BLaER1 treated with 17β-estradiol and CSF1 and Interleukin-3, amounts not matched to agents 10 nM and 100 nM (cell line): ENCODE results near the gene SLC28A1.
"Not testable (repeated sequence)": the region's sequence is repeated elsewhere in the genome, so short reads cannot be mapped to it uniquely, and the experiment has no call there.

Source experiments
- H3K27ac ChIP-seq, 11 experiments: shearing (Covaris generic); formaldehyde crosslinking; 2 replicates each; pipeline ENCODE4 v1.8.1; 2022
- H3K27me3 ChIP-seq, 11 experiments: shearing (Covaris generic); formaldehyde crosslinking; 2 replicates each; pipeline ENCODE4 v1.8.1; 2022
- H3K36me3 ChIP-seq, 11 experiments: shearing (Covaris generic); formaldehyde crosslinking; 2 replicates each; pipeline ENCODE4 v1.8.1; 2022
- H3K4me1 ChIP-seq, 10 experiments: shearing (Covaris generic); formaldehyde crosslinking; 2 replicates each; pipeline ENCODE4 v1.8.1; 2022
- H3K4me2 ChIP-seq, 11 experiments: shearing (Covaris generic); formaldehyde crosslinking; 2 replicates each; pipeline ENCODE4 v1.8.1; 2022
- H3K4me3 ChIP-seq, 10 experiments: shearing (Covaris generic); formaldehyde crosslinking; 2 replicates each; pipeline ENCODE4 v1.8.1; 2022
- H3K9ac ChIP-seq, 11 experiments: shearing (Covaris generic); formaldehyde crosslinking; 2 replicates each; pipeline ENCODE4 v1.8.1; 2022
- H3K9me3 ChIP-seq, 11 experiments: shearing (Covaris generic); formaldehyde crosslinking; replicated peaks in 1 of 11; 2 replicates each; pipeline ENCODE4 v1.8.1; 2022
- H4K20me1 ChIP-seq, 11 experiments: shearing (Covaris generic); formaldehyde crosslinking; 2 replicates each; pipeline ENCODE4 v1.8.1; 2022
- Cebpa-rat ChIP-seq, 11 experiments: shearing (Covaris generic); IDR thresholded peaks; 2 replicates each; pipeline ENCODE4 v1.8.1; 2022

Gene SLC28A1

DNA sequence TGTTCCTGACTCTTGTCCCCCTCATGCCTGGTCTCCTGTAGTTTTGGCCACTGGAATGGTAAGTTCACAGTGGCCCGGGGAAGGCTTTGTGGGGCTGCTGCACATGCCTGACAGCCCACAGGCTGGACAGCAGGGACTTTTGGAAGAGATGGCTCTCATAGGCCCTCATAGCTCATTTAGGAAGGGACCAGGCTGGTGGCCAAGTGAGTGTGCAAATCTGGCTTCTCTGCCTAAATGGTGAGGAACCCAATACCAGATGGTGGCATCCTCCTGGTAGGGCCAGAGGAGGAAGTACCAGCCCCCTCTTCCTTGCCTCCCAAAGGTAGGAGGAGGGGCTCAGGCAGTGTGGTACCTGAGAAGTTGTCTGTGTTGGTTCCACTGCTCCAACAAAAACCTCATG lies 41.7 kb upstream of the SLC28A1 start:
- no peak overlapping the region; a peak in 1 of 22 replicates for H3K4me2 ChIP-seq
- no peak overlapping the region for H3K4me3 ChIP-seq
- no peaks in the 10 kb centered on the region for H3K27me3 ChIP-seq
- H3K9me3 ChIP-seq, result peaks cover 14 to 21% (median 17%) of the 10 kb centered on the region in 11 experiments
- no peaks in the 10 kb centered on the region for H3K36me3 ChIP-seq
- H3K27ac ChIP-seq, result no peak overlapping the region
- no peak for TF ChIP-seq Cebpa-rat (IDR thresholded peaks at IDR 0.05)
- H3K9ac ChIP-seq, result no peak overlapping the region
- H4K20me1 ChIP-seq, result no peaks in the 10 kb centered on the region
- H3K4me1 ChIP-seq, result peaks cover 17 to 38% (median 20%) of the 10 kb centered on the region in 10 experiments

DNA sequence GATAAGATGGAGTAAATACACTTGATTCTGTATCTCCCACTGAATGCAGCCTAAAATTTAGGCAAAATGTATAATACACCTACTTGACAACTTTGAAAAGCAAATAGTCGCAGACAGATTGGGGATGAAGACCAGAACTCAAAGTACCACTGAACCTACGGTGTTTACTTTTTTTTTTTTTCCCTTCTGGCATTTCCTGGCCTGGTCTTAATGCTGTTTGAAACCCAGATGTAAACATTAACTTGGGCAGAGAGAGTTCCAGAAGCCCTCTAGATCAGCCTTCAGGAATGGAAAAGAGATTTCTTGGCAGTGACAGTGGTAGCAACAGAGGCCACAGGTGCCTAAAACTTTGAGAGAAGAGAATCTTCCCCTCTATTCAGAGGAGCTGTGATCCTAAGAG lies 39.5 kb upstream of the SLC28A1 start:
- Histone ChIP-seq H3K27ac (no peak overlapping the region), H3K4me2 (no peak overlapping the region), H3K4me1 (peaks cover 10 to 21% (median 14%) of the 10 kb centered on the region in 10 experiments), H3K9me3 (peaks cover 17 to 28% (median 19%) of the 10 kb centered on the region in 11 experiments), H3K27me3 (no peaks in the 10 kb centered on the region), H3K9ac (no peak overlapping the region), H3K36me3 (no peaks in the 10 kb centered on the region), H4K20me1 (no peaks in the 10 kb centered on the region), H3K4me3 (no peak overlapping the region)
- no peak for TF ChIP-seq Cebpa-rat (IDR thresholded peaks at IDR 0.05)

DNA sequence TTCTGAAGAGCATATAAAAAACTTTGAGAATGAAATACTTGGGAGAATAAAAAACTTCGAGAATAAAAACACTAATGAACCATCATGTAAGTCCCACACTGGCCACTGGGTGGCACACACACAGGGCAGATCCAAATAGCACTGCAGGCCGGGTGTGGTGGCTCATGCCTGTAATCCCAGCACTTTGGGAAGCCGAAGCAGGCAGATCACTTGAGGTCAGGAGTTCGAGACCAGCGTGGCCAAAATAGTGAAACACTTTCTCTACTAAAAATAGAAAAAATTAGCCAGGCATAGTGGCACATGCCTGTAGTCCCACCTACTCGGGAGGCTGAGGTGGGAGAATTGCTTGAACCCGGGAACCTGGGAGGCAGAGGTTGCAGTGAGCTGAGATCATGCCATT lies 38.8 kb upstream of the SLC28A1 start:
- H3K36me3 ChIP-seq, H3K27ac ChIP-seq: not testable (repeated sequence)
- peaks cover 6 to 14% (median 7%) of the 10 kb centered on the region in 10 experiments for H3K4me1 ChIP-seq

DNA sequence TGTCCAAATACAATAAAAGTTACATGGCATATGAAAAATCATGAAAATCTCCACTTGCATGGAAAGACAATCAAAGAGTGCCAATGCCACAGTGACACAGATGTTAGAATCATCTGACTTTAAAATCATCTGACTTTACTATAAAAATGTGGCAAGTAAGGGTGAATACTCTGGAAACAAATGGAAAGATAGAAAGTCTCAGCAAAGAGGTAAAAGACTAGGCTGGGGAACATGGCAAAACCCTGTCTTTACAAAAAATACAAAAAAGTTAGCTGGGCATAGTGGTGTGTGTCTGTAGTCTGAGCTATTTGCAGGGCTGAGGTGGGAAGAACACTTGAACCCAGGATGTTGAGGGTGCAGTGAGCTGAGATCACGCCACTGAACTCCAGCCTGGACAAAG lies 38.2 kb upstream of the SLC28A1 start:
- Histone ChIP-seq H3K4me3 (no peak overlapping the region), H3K9me3 (peaks cover 17 to 28% (median 19%) of the 10 kb centered on the region in 11 experiments), H3K9ac (no peak overlapping the region), H3K36me3 (no peaks in the 10 kb centered on the region), H3K27me3 (no peaks in the 10 kb centered on the region), H3K27ac (no peak overlapping the region), H3K4me2 (no peak overlapping the region), H3K4me1 (peaks cover 0 to 8% (median under 1%) of the 10 kb centered on the region in 10 experiments; a peak in 12 of 20 replicates), H4K20me1 (no peaks in the 10 kb centered on the region)
- TF ChIP-seq Cebpa-rat (IDR thresholded peaks at IDR 0.05), result no peak

More for the DNA sequence above, 38.8 kb upstream of the SLC28A1 start:
- H3K9me3 ChIP-seq, result peaks cover 17 to 28% (median 19%) of the 10 kb centered on the region in 11 experiments
- H4K20me1 ChIP-seq, H3K27me3 ChIP-seq, H3K9ac ChIP-seq, H3K4me3 ChIP-seq, H3K4me2 ChIP-seq: not testable (repeated sequence)

DNA sequence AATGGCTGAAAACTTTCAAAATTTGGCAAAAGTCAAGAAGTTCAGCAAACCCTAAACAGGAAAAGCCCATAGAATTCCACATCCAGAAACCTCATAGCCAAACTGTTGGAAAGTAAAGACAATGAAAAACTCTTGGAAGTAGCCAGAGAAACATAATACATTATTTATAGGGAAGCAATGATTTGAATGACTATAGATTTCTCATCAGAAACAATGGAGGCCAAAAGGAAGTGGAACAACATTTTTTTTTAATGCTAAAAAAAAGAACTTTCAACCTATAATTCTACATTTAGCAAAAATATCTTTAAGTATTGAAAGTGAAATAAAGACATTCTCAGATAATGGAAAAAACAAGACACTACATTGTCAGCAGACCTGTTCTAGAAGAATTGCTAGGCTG lies 37.1 kb upstream of the SLC28A1 start:
- Histone ChIP-seq H3K4me1 (no peaks in the 10 kb centered on the region), H3K4me2 (no peak overlapping the region), H3K9me3 (peaks cover 17 to 28% (median 19%) of the 10 kb centered on the region in 11 experiments), H3K36me3 (no peaks in the 10 kb centered on the region), H3K27me3 (no peaks in the 10 kb centered on the region), H4K20me1 (no peaks in the 10 kb centered on the region), H3K27ac (no peak overlapping the region), H3K4me3 (no peak overlapping the region), H3K9ac (no peak overlapping the region)
- TF ChIP-seq Cebpa-rat (IDR thresholded peaks at IDR 0.05), result no peak

DNA sequence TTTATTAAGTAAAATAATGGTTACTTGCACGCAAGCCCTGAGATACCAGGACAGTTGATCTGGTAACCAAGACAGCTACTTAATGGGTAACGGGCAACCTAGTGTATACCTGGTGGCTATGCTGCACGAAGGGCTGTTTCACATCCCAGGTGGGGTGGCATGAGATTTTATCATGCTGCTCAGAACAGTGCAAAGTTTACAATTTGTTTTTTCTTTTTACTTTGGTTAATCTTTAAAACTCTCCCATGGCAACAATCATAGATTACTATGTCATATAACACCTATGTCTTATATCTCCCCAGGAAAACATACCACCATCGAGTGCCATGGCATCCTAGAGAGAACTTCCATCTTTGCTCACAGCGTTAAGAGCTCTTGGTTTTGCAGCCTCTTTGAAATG lies 32.2 kb upstream of the SLC28A1 start:
- H3K27ac ChIP-seq, result no peak overlapping the region
- H3K4me2 ChIP-seq, result no peak overlapping the region
- H3K4me3 ChIP-seq, result no peak overlapping the region
- no peaks in the 10 kb centered on the region for H3K27me3 ChIP-seq
- TF ChIP-seq Cebpa-rat (IDR thresholded peaks at IDR 0.05), result no peak
- H3K36me3 ChIP-seq, result no peaks in the 10 kb centered on the region; a peak in 1 of 22 replicates
- peaks cover 7 to 16% (median 7%) of the 10 kb centered on the region in 11 experiments for H3K9me3 ChIP-seq
- no peak overlapping the region for H3K9ac ChIP-seq
- no peaks in the 10 kb centered on the region for H3K4me1 ChIP-seq
- H4K20me1 ChIP-seq, result no peaks in the 10 kb centered on the region

DNA sequence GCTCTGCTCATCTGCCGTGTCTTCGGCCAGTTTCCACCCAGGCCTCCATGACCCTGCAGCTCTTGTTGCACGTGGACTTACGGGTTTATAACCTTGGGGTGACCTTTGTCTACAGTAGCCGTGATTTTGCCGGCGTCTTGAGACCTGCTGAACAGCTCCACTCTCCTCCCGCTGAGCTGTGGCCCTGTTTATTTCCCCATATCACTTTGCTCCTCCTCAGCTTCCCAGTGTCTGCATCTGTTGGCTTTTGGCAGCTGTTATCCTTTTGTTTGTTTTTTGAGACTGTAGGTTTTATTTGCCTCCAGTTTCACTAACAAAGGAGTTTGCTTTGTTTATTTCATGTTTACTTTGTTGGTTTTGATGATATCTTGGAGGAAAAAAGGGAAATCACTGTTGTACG lies 29.3 kb upstream of the SLC28A1 start:
- Histone ChIP-seq H3K4me1 (no peaks in the 10 kb centered on the region), H3K9ac (no peak overlapping the region), H4K20me1 (no peaks in the 10 kb centered on the region), H3K27me3 (no peaks in the 10 kb centered on the region), H3K4me2 (no peak overlapping the region), H3K27ac (no peak overlapping the region), H3K9me3 (no peaks in the 10 kb centered on the region), H3K4me3 (no peak overlapping the region), H3K36me3 (no peaks in the 10 kb centered on the region; a peak in 1 of 22 replicates)
- no peak for TF ChIP-seq Cebpa-rat (IDR thresholded peaks at IDR 0.05)

DNA sequence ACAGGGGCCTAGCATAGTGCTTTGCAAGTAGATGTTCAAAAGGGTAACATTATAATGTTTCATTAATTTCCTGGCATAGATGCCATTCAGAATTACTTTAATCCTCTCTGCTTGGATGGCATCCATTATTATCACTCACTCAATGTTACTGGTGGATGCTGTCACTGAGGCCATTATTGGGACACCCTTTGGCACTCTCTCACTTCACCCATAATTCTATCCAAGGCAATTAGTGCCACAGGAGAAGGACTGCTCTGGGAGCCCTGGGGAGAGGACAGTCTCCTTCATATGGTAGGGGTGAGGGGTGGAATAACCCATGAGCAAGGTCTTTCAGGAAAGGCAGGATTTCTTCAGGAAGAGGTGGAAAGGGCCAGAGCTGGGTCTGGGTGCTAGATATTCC lies 28.7 kb upstream of the SLC28A1 start:
- Histone ChIP-seq H3K9me3 (no peaks in the 10 kb centered on the region), H4K20me1 (no peaks in the 10 kb centered on the region), H3K9ac (no peak overlapping the region), H3K27ac (no peak overlapping the region), H3K27me3 (no peaks in the 10 kb centered on the region), H3K4me1 (no peaks in the 10 kb centered on the region), H3K4me3 (no peak overlapping the region), H3K4me2 (no peak overlapping the region), H3K36me3 (no peaks in the 10 kb centered on the region; a peak in 1 of 22 replicates)
- TF ChIP-seq Cebpa-rat (IDR thresholded peaks at IDR 0.05), result no peak

DNA sequence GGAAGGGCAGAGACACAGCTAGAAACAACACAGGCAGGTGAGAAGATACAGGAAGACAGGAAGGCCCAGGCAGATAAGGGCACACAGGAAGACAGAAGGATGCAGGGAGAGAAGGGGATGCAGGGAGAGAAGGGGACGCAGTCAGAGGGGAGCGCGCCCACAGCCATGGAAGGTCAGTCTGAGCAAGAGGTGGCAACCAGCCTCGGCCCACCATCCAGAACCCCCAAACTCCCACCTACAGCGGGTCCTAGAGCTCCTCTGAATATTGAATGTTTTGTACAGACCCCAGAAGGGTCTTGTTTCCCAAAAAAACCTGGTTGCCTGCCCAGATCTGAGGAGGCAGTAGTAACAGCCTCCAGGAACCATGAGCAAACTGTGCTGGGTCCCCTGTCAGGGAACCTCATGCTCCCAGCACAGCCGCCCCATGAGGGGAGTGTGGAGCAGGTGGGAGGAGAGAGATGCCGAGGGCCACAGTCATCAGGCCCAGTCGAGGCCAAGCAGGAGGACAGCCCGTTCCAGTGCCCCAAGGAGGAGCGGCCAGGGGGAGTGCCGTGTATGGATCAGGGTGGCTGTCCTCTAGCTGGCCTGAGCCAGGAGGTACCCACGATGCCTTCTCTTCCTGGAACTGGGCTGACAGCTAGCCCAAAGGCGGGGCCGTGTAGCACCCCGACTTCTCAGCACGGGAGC lies 27.6 kb upstream of the SLC28A1 start:
- H3K27me3 ChIP-seq, result no peaks in the 10 kb centered on the region
- no peaks in the 10 kb centered on the region; a peak in 1 of 22 replicates for H3K36me3 ChIP-seq
- H3K9me3 ChIP-seq, result no peaks in the 10 kb centered on the region
- H4K20me1 ChIP-seq, result no peaks in the 10 kb centered on the region
- H3K27ac ChIP-seq, result no peak overlapping the region
- no peaks in the 10 kb centered on the region for H3K4me1 ChIP-seq
- no peak for TF ChIP-seq Cebpa-rat (IDR thresholded peaks at IDR 0.05)
- no peak overlapping the region for H3K4me2 ChIP-seq
- no peak overlapping the region for H3K4me3 ChIP-seq
- no peak overlapping the region for H3K9ac ChIP-seq

DNA sequence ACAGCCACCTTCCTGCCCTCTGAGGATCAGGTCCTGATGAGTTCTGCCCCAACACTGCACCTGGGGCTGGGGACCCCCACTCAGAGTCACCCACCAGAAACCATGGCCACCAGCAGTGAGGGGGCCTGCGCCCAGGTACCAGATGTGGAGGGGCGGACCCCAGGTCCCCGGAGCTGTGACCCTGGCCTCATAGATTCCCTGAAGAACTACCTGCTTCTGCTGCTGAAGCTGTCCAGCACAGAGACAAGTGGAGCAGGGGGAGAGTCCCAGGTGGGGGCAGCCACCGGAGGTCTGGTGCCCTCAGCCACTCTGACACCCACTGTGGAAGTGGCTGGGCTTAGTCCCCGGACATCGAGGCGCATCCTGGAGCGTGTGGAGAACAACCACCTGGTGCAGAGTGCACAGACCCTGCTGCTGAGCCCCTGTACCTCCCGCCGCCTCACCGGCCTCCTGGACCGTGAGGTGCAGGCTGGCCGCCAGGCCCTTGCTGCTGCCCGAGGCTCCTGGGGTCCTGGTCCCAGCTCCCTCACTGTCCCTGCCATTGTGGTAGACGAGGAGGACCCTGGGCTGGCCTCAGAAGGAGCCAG lies 27.0 kb upstream of the SLC28A1 start:
- no peaks in the 10 kb centered on the region; a peak in 1 of 22 replicates for H3K36me3 ChIP-seq
- H3K4me3 ChIP-seq, result no peak overlapping the region
- H3K9me3 ChIP-seq, result no peaks in the 10 kb centered on the region
- TF ChIP-seq Cebpa-rat (IDR thresholded peaks at IDR 0.05), result no peak
- no peaks in the 10 kb centered on the region for H3K27me3 ChIP-seq
- H3K9ac ChIP-seq, result no peak overlapping the region
- H3K27ac ChIP-seq, result no peak overlapping the region
- H3K4me2 ChIP-seq, result no peak overlapping the region
- H3K4me1 ChIP-seq, result no peaks in the 10 kb centered on the region
- no peaks in the 10 kb centered on the region for H4K20me1 ChIP-seq
